HEK293 (cell line): ENCODE data around the gene ERBB4.

Experiments used
- BCL11B ChIP-seq: fragments of 450-650 bp; formaldehyde crosslinking; IDR thresholded peaks from 2 replicates; pipeline ENCODE4 v1.5.1; 2016; ENCODE audit warnings: low read depth, missing biosample characterization, missing genetic modification characterization
- IKZF3 ChIP-seq: fragments of 450-650 bp; IDR thresholded peaks from 2 replicates; pipeline ENCODE4 v1.5.0; 2018; ENCODE audit warnings: missing biosample characterization, mild to moderate bottlenecking, missing genetic modification characterization, moderate library complexity
- KLF1 ChIP-seq: fragments of 450-650 bp; formaldehyde crosslinking; IDR thresholded peaks from 2 replicates; pipeline ENCODE4 v1.5.1; 2016; ENCODE audit warnings: missing biosample characterization, missing genetic modification characterization
- MYNN ChIP-seq: fragments of 450-650 bp; formaldehyde crosslinking; IDR thresholded peaks from 2 replicates; pipeline ENCODE4 v1.5.1; 2016; ENCODE audit warnings: missing biosample characterization, missing genetic modification characterization, borderline replicate concordance
- PRDM1 ChIP-seq: fragments of 450-650 bp; formaldehyde crosslinking; IDR thresholded peaks from 2 replicates; pipeline ENCODE4; 2016; ENCODE audit warnings: missing biosample characterization, missing genetic modification characterization
- SALL2 ChIP-seq: fragments of 450-650 bp; formaldehyde crosslinking; IDR thresholded peaks from 2 replicates; pipeline ENCODE4 v1.5.0; 2017; ENCODE audit warnings: missing biosample characterization, mild to moderate bottlenecking, missing genetic modification characterization, borderline replicate concordance
- WT1 ChIP-seq: fragments of 450-650 bp; formaldehyde crosslinking; IDR thresholded peaks from 2 replicates; pipeline ENCODE4 v1.5.1; 2016; ENCODE audit warnings: missing biosample characterization, missing genetic modification characterization
- YY1 ChIP-seq: fragments of 450-650 bp; formaldehyde crosslinking; IDR thresholded peaks from 2 replicates; pipeline ENCODE4 v1.5.1; 2018; ENCODE audit warnings: missing biosample characterization, missing genetic modification characterization
- ZBTB48 ChIP-seq: fragments of 450-650 bp; formaldehyde crosslinking; IDR thresholded peaks from 2 replicates; pipeline ENCODE4 v1.5.1; 2016; ENCODE audit warnings: missing biosample characterization, missing genetic modification characterization
- ZNF175 ChIP-seq: fragments of 450-650 bp; formaldehyde crosslinking; IDR thresholded peaks from 2 replicates; pipeline ENCODE4 v1.5.1; 2016; ENCODE audit warnings: missing biosample characterization, missing genetic modification characterization
- ZNF221 ChIP-seq: fragments of 450-650 bp; formaldehyde crosslinking; IDR thresholded peaks from 2 replicates; pipeline ENCODE4 v1.5.1; 2017; ENCODE audit warnings: missing biosample characterization, missing genetic modification characterization, borderline replicate concordance
- ZNF223 ChIP-seq: fragments of 450-650 bp; formaldehyde crosslinking; IDR thresholded peaks from 2 replicates; pipeline ENCODE4 v1.5.1; 2016; ENCODE audit warnings: missing biosample characterization, missing genetic modification characterization
- ZNF274 ChIP-seq, 2 experiments: fragments of 200-500 bp in 1 of 2; fragments of 450-650 bp in 1 of 2; sonication (Bioruptor generic) in 1 of 2; formaldehyde crosslinking in 1 of 2; IDR thresholded peaks; 2 replicates each; pipeline versions ENCODE4 v1.5.1 to v1.6.1; 2014 to 2016; ENCODE audit warnings: borderline replicate concordance in 1 of 2, inconsistent platforms in 1 of 2, low read length in 1 of 2, missing biosample characterization in 1 of 2, missing genetic modification characterization in 1 of 2
- ZNF366 ChIP-seq: fragments of 450-650 bp; formaldehyde crosslinking; conservative IDR thresholded peaks from 2 replicates; pipeline ENCODE4 v1.5.1; 2016; ENCODE audit warnings: missing biosample characterization, missing genetic modification characterization
- ZNF394 ChIP-seq: fragments of 450-650 bp; formaldehyde crosslinking; IDR thresholded peaks from 2 replicates; pipeline ENCODE4 v1.5.1; 2016; ENCODE audit warnings: missing biosample characterization, missing genetic modification characterization, mild to moderate bottlenecking, moderate library complexity, borderline replicate concordance
- ZNF514 ChIP-seq: fragments of 450-650 bp; formaldehyde crosslinking; IDR thresholded peaks from 2 replicates; pipeline ENCODE4 v1.5.1; 2016; ENCODE audit warnings: missing biosample characterization, missing genetic modification characterization
- ZNF558 ChIP-seq: fragments of 450-650 bp; formaldehyde crosslinking; IDR thresholded peaks from 2 replicates; pipeline ENCODE4 v1.5.1; 2016; ENCODE audit warnings: missing biosample characterization, missing genetic modification characterization
- ZNF658 ChIP-seq: fragments of 450-650 bp; formaldehyde crosslinking; IDR thresholded peaks from 2 replicates; pipeline ENCODE4; 2016; ENCODE audit warnings: missing biosample characterization, missing genetic modification characterization
- ZNF677 ChIP-seq: fragments of 450-650 bp; IDR thresholded peaks from 2 replicates; pipeline ENCODE4 v1.5.0; 2018; ENCODE audit warnings: missing biosample characterization, mild to moderate bottlenecking, missing genetic modification characterization, moderate library complexity
- ZNF747 ChIP-seq: fragments of 450-650 bp; formaldehyde crosslinking; IDR thresholded peaks from 2 replicates; pipeline ENCODE4 v1.5.1; 2016; ENCODE audit warnings: missing biosample characterization, missing genetic modification characterization
- ZNF76 ChIP-seq: fragments of 450-650 bp; formaldehyde crosslinking; IDR thresholded peaks from 2 replicates; pipeline ENCODE4; 2016; ENCODE audit warnings: low read depth, missing biosample characterization, missing genetic modification characterization, borderline replicate concordance
- ZNF768 ChIP-seq: fragments of 450-650 bp; formaldehyde crosslinking; IDR thresholded peaks from 2 replicates; pipeline ENCODE4 v1.5.1; 2018; ENCODE audit warnings: missing biosample characterization, mild to moderate bottlenecking, missing genetic modification characterization
- ZNF791 ChIP-seq: fragments of 450-650 bp; formaldehyde crosslinking; IDR thresholded peaks from 2 replicates; pipeline ENCODE4 v1.5.1; 2016; ENCODE audit warnings: missing biosample characterization, missing genetic modification characterization
- ZNF792 ChIP-seq: fragments of 450-650 bp; formaldehyde crosslinking; IDR thresholded peaks from 2 replicates; pipeline ENCODE4 v1.5.1; 2016; ENCODE audit warnings: missing biosample characterization, missing genetic modification characterization
- ZXDB ChIP-seq: fragments of 450-650 bp; formaldehyde crosslinking; IDR thresholded peaks from 2 replicates; pipeline ENCODE4 v1.5.1; 2016; ENCODE audit warnings: missing biosample characterization, missing genetic modification characterization
- TF ChIP-seq, protein P1 (sequence below): fragments of 450-650 bp; formaldehyde crosslinking; IDR thresholded peaks from 2 replicates; pipeline ENCODE4; 2016; ENCODE audit warnings: missing biosample characterization, missing genetic modification characterization
- TF ChIP-seq, protein P2 (sequence below): fragments of 450-650 bp; formaldehyde crosslinking; IDR thresholded peaks from 2 replicates; pipeline ENCODE4 v1.5.1; 2016; ENCODE audit warnings: missing biosample characterization, missing genetic modification characterization
- TF ChIP-seq, protein P3 (sequence below): fragments of 450-650 bp; formaldehyde crosslinking; optimal IDR thresholded peaks from 2 replicates; pipeline ENCODE3; 2016; ENCODE audit warnings: missing biosample characterization, mild to moderate bottlenecking, missing genetic modification characterization
- TF ChIP-seq, protein P4 (sequence below): fragments of 450-650 bp; formaldehyde crosslinking; IDR thresholded peaks from 2 replicates; pipeline ENCODE4 v1.5.0; 2017; ENCODE audit warnings: missing biosample characterization, missing genetic modification characterization, borderline replicate concordance
- TF ChIP-seq, protein P5 (sequence below): fragments of 450-650 bp; formaldehyde crosslinking; IDR thresholded peaks from 2 replicates; pipeline ENCODE4 v1.5.1; 2016; ENCODE audit warnings: missing biosample characterization, missing genetic modification characterization
- TF ChIP-seq, protein P6 (sequence below): fragments of 450-650 bp; formaldehyde crosslinking; IDR thresholded peaks from 2 replicates; pipeline ENCODE4 v1.5.1; 2017; ENCODE audit warnings: missing biosample characterization, mild to moderate bottlenecking, missing genetic modification characterization, moderate library complexity

ERBB4 gene

DNA sequence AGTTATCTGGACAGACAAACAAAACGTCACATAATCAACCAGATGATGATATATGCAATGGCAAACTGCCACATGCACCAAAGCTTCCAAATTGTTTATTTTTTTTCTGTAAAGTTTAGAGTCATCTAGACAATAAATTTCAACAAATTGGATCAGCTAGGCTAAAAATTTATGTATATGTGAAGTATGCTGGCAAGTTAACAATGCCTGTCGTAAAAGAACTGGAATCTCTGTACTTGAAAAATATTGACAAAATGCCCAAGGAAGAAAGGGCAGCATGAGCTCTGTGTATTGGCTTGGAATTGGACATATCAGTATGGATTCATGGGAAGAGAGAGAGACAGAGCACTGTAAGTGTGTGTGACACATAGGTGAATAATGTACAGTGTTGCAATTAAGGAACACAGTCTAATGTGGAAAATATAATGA lies 309.8 kb downstream of the ERBB4 start (continued):
- TF ChIP-seq ZNF223 (tag by site-specific recombination) (no peak), ZNF791 (tag by site-specific recombination) (no peak), ZNF747 (tag by site-specific recombination) (no peak), ZNF792 (tag by site-specific recombination) (no peak), ZNF658 (no peak), ZNF677 (tag by site-specific recombination) (no peak), MYNN (tag by site-specific recombination) (no peak), ZNF394 (tag by site-specific recombination) (peak; percentile 47; the same call in 1 of the 2 replicates), BCL11B (tag by site-specific recombination) (no peak), ZNF221 (tag by site-specific recombination) (no peak), ZNF175 (tag by site-specific recombination) (no peak), ZNF366 (peak; percentile 76), IKZF3 (tag by site-specific recombination) (peak; percentile 80), PRDM1 (tag by site-specific recombination) (no peak), YY1 (tag by site-specific recombination) (no peak), ZNF76 (tag by site-specific recombination) (peak; percentile 42; the same call in 1 of the 2 replicates), ZXDB (tag by site-specific recombination) (peak; percentile 62; the same call in 1 of the 2 replicates), KLF1 (tag by site-specific recombination) (no peak), ZNF768 (tag by site-specific recombination) (no peak), SALL2 (tag by site-specific recombination) (no peak), ZNF514 (tag by site-specific recombination) (no peak), ZBTB48 (tag by site-specific recombination) (no peak), ZNF558 (tag by site-specific recombination) (0 out of 2 replicates have a peak, but pooled peaks have one; percentile 30), ZNF274 (IDR thresholded peaks at IDR 0.05; ENCODE audit: low read length) (no peak), ZNF274 (tag by site-specific recombination; IDR thresholded peaks at IDR 0.05; ENCODE audit: borderline replicate concordance) (no peak), WT1 (tag by site-specific recombination) (no peak)
- TF ChIP-seq, protein P1, sequence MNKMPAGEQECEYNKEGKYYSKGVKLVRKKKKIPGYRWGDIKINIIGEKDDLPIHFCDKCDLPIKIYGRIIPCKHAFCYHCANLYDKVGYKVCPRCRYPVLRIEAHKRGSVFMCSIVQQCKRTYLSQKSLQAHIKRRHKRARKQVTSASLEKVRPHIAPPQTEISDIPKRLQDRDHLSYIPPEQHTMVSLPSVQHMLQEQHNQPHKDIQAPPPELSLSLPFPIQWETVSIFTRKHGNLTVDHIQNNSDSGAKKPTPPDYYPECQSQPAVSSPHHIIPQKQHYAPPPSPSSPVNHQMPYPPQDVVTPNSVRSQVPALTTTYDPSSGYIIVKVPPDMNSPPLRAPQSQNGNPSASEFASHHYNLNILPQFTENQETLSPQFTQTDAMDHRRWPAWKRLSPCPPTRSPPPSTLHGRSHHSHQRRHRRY, result no peak
- TF ChIP-seq, protein P2, sequence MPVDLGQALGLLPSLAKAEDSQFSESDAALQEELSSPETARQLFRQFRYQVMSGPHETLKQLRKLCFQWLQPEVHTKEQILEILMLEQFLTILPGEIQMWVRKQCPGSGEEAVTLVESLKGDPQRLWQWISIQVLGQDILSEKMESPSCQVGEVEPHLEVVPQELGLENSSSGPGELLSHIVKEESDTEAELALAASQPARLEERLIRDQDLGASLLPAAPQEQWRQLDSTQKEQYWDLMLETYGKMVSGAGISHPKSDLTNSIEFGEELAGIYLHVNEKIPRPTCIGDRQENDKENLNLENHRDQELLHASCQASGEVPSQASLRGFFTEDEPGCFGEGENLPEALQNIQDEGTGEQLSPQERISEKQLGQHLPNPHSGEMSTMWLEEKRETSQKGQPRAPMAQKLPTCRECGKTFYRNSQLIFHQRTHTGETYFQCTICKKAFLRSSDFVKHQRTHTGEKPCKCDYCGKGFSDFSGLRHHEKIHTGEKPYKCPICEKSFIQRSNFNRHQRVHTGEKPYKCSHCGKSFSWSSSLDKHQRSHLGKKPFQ (tag by site-specific recombination), result no peak; the same call in 1 of the 2 replicates
- TF ChIP-seq, protein P3, sequence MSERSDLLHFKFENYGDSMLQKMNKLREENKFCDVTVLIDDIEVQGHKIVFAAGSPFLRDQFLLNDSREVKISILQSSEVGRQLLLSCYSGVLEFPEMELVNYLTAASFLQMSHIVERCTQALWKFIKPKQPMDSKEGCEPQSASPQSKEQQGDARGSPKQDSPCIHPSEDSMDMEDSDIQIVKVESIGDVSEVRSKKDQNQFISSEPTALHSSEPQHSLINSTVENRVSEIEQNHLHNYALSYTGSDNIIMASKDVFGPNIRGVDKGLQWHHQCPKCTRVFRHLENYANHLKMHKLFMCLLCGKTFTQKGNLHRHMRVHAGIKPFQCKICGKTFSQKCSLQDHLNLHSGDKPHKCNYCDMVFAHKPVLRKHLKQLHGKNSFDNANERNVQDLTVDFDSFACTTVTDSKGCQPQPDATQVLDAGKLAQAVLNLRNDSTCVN (tag by site-specific recombination), result no peak
- TF ChIP-seq, protein P4, sequence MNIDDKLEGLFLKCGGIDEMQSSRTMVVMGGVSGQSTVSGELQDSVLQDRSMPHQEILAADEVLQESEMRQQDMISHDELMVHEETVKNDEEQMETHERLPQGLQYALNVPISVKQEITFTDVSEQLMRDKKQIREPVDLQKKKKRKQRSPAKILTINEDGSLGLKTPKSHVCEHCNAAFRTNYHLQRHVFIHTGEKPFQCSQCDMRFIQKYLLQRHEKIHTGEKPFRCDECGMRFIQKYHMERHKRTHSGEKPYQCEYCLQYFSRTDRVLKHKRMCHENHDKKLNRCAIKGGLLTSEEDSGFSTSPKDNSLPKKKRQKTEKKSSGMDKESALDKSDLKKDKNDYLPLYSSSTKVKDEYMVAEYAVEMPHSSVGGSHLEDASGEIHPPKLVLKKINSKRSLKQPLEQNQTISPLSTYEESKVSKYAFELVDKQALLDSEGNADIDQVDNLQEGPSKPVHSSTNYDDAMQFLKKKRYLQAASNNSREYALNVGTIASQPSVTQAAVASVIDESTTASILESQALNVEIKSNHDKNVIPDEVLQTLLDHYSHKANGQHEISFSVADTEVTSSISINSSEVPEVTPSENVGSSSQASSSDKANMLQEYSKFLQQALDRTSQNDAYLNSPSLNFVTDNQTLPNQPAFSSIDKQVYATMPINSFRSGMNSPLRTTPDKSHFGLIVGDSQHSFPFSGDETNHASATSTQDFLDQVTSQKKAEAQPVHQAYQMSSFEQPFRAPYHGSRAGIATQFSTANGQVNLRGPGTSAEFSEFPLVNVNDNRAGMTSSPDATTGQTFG, result no peak
- TF ChIP-seq, protein P5, sequence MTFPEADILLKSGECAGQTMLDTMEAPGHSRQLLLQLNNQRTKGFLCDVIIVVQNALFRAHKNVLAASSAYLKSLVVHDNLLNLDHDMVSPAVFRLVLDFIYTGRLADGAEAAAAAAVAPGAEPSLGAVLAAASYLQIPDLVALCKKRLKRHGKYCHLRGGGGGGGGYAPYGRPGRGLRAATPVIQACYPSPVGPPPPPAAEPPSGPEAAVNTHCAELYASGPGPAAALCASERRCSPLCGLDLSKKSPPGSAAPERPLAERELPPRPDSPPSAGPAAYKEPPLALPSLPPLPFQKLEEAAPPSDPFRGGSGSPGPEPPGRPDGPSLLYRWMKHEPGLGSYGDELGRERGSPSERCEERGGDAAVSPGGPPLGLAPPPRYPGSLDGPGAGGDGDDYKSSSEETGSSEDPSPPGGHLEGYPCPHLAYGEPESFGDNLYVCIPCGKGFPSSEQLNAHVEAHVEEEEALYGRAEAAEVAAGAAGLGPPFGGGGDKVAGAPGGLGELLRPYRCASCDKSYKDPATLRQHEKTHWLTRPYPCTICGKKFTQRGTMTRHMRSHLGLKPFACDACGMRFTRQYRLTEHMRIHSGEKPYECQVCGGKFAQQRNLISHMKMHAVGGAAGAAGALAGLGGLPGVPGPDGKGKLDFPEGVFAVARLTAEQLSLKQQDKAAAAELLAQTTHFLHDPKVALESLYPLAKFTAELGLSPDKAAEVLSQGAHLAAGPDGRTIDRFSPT (tag by site-specific recombination), result no peak
- TF ChIP-seq, protein P6, sequence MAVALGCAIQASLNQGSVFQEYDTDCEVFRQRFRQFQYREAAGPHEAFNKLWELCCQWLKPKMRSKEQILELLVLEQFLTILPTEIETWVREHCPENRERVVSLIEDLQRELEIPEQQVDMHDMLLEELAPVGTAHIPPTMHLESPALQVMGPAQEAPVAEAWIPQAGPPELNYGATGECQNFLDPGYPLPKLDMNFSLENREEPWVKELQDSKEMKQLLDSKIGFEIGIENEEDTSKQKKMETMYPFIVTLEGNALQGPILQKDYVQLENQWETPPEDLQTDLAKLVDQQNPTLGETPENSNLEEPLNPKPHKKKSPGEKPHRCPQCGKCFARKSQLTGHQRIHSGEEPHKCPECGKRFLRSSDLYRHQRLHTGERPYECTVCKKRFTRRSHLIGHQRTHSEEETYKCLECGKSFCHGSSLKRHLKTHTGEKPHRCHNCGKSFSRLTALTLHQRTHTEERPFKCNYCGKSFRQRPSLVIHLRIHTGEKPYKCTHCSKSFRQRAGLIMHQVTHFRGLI (tag by site-specific recombination), result peak; percentile 28; the same call in 1 of the 2 replicates
